Panc1 (cell line): Measurements from ENCODE around the gene SLC6A20.

Source experiments
- SIN3A ChIP-seq: IDR thresholded peaks from 2 replicates; pipeline ENCODE4 v1.6.1; 2012; ENCODE audit warnings: low read depth, mild to moderate bottlenecking, low read length, moderate library complexity, borderline replicate concordance; ENCODE audit not compliant: insufficient read depth
- TCF7L2 ChIP-seq: IDR thresholded peaks from 2 replicates; pipeline ENCODE4 v1.6.1; 2011; ENCODE audit warnings: mild to moderate bottlenecking, low read depth, low read length, inconsistent platforms

DNA sequence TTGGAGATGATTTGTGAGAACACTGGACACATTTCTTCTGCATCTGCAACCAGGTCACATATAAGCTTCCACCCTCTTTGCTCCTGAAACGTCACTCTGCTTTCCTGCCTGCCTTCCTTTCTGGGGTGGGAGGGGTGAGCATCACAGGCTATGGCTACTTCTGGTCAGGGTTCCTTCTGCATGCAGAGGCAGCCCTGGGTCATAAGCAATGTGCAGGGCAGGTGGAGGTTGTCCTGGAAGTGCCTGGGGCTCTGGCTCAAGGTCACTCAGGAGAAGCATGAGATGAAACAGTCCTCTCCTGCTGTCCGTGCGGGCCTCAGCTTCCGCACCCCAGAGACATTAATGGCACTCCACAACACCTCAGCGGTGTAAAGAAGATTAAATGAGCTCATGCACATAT is 15.1 kb downstream of the SLC6A20 start:
- TF ChIP-seq SIN3A = no peak
- no peak for TF ChIP-seq TCF7L2
